Measurements from ENCODE around the gene MICALL1. TPM values are rescaled to one million over a fixed set of nuclear protein-coding genes. Genes with fewer than 3 reads are reported as not detected.
A peak's percentile ranks its signal among the peaks of the same experiment; 100 is the strongest.
"Not testable (repeated sequence)": the region's sequence is repeated elsewhere in the genome, so short reads cannot be mapped to it uniquely, and the experiment has no call there.

Gene MICALL1
- total and polyA plus RNA-seq, 2 of the 4 experiments (the other 2 are of a cell fraction) = 12.4 to 22.3 TPM

GRCh38 chr22:37951305-37951704 is 45.2 kb downstream of the MICALL1 start:
- no peak overlapping the region for H2BK120ac ChIP-seq (ENCODE audit: low read depth, low read length)
- TF ChIP-seq POLR2A (IDR thresholded peaks at IDR 0.05; ENCODE audit: low read depth, low read length) = no peak
- TF ChIP-seq CTCF (conservative IDR thresholded peaks at IDR 0.05; ENCODE audit: low read depth, low read length) = 0 out of 2 replicates have a peak, but pooled peaks have one; percentile 5
- POLR2A ChIA-PET (ENCODE audit: unreplicated experiment) = no interaction called here

DNA sequence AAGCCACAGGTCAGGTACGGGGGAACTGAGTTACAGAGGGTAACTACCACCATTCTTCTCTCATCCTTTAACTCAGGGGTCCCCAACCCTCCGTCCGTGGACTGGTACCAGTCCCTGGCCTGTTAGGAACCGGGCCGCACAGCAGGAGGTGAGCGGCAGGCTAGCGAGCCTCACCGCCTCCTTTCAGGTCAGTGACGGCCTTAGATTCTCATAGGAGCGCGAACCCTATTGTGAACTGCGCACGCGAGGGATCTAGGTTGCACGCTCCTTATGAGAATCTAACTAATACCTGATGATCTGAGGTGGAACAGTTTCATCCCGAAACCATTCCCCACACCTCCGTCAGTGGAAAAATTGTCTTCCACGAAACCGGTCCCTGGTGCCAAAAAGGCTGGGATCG is 46.5 kb downstream of the MICALL1 start:
- Histone ChIP-seq H2AK9ac (replicated peaks; ENCODE audit: low read depth, low read length, poor library complexity) (peak overlapping the region; percentile 98), H4K5ac (ENCODE audit: low read depth, low read length) (0 out of 2 replicates have a peak overlapping the region, but pooled peaks have one; percentile 1), H3K79me1 (ENCODE audit: low read depth in 1 of 2, low read length in 2 of 2) (peaks cover 16 to 27% of the 10 kb centered on the region in 2 experiments), H3K9ac (ENCODE audit: low read depth, low read length) (peak overlapping the region; percentile 37), H2AFZ (replicated peaks; ENCODE audit: low read length, poor library complexity) (peak overlapping the region; percentile 100), H3K23ac (ENCODE audit: low read depth, low read length) (peak overlapping the region; percentile 80), H3K4ac (ENCODE audit: low read depth, low read length) (peak overlapping the region; percentile 53; the same call in 1 of the 2 replicates), H3K4me3 (ENCODE audit: insufficient read depth, low read depth, low read length) (peak overlapping the region; percentile 80), H3K14ac (replicated peaks; ENCODE audit: low read depth, low read length) (peak overlapping the region; percentile 23; the same call in 1 of the 2 replicates), H2AK5ac (ENCODE audit: low read depth, low read length) (0 out of 2 replicates have a peak overlapping the region, but pooled peaks have one; percentile 2), H4K8ac (ENCODE audit: low read depth in 2 of 2, low read length in 2 of 2) (peak overlapping the region; percentile 44 to 67; a peak in 2 of 4 replicates), H3K4me2 (ENCODE audit: low read depth, low read length) (peak overlapping the region; percentile 78), H3K36me3 (ENCODE audit: control insufficient read depth, insufficient read depth, low read length) (peaks cover 11% of the 10 kb centered on the region)
- H2BK5ac ChIP-seq (ENCODE audit: low read depth, low read length, poor library complexity, severe bottlenecking); in situ Hi-C loops (cut with MboI; ENCODE audit: low sequenced_read_pairs); H4K20me1 ChIP-seq (ENCODE audit: insufficient read depth, low read length); H2BK20ac ChIP-seq (ENCODE audit: low read depth, low read length); H4K91ac ChIP-seq (ENCODE audit: insufficient read depth, low read depth, low read length); H3K9me1 ChIP-seq (ENCODE audit: insufficient read depth, low read length); H2BK120ac ChIP-seq (ENCODE audit: low read depth, low read length); DNase-seq; ATAC-seq (ENCODE audit: low read depth); intact Hi-C loops (cut with micrococcal nuclease); H3K56ac ChIP-seq (ENCODE audit: extremely low read depth, insufficient read depth, low read length); H3K27me3 ChIP-seq (ENCODE audit: control insufficient read depth, insufficient read depth, low read length); CTCF ChIA-PET; H3K9me3 ChIP-seq (ENCODE audit: control insufficient read depth, insufficient read depth, low read length); BruUV-seq (replicated peaks); dilution Hi-C loops (cut with HindIII; ENCODE audit: low sequenced_read_pairs, unreplicated experiment); H2BK15ac ChIP-seq (ENCODE audit: low read depth, low read length); H3K18ac ChIP-seq (ENCODE audit: low read depth, low read length); H3K4me1 ChIP-seq (ENCODE audit: control insufficient read depth, insufficient read depth, low read length); H3K27ac ChIP-seq (ENCODE audit: insufficient read depth, low read length); POLR2A ChIA-PET (ENCODE audit: unreplicated experiment): not testable (repeated sequence)
- no CpG with 5 or more reads among the region's 20 CpGs for WGBS, 2 experiments (ENCODE audit: extremely low coverage in 2 of 2, insufficient read length in 1 of 2)

More at GRCh38 chr22:37951305-37951704, 45.2 kb downstream of the MICALL1 start:
- 42% methylated on average over 2 of the region's 8 CpGs; no CpG with 5 or more reads in 1 of the 2 experiments for WGBS, 2 experiments (ENCODE audit: extremely low coverage in 2 of 2, insufficient read length in 1 of 2)
- H3K23ac ChIP-seq (ENCODE audit: low read depth, low read length) = no peak overlapping the region
- no peaks in the 10 kb centered on the region for H3K9me3 ChIP-seq (ENCODE audit: control insufficient read depth, insufficient read depth, low read length)
- H3K4ac ChIP-seq (ENCODE audit: low read depth, low read length) = no peak overlapping the region
- dilution Hi-C loops (cut with HindIII; ENCODE audit: low sequenced_read_pairs, unreplicated experiment) = no loop called here
- H3K27me3 ChIP-seq (ENCODE audit: control insufficient read depth, insufficient read depth, low read length) = no peaks in the 10 kb centered on the region
- peaks cover 3% of the 10 kb centered on the region for H3K9me1 ChIP-seq (ENCODE audit: insufficient read depth, low read length)
- ATAC-seq (ENCODE audit: low read depth) = no peak
- H3K9ac ChIP-seq (ENCODE audit: low read depth, low read length) = no peak overlapping the region
- H2BK20ac ChIP-seq (ENCODE audit: low read depth, low read length) = no peak overlapping the region
- H3K4me1 ChIP-seq (ENCODE audit: control insufficient read depth, insufficient read depth, low read length) = peaks cover 5% of the 10 kb centered on the region
- no peak overlapping the region for H2AK5ac ChIP-seq (ENCODE audit: low read depth, low read length)
- no peak overlapping the region for H2AK9ac ChIP-seq (replicated peaks; ENCODE audit: low read depth, low read length, poor library complexity)
- no peak overlapping the region for H3K56ac ChIP-seq (ENCODE audit: extremely low read depth, insufficient read depth, low read length)
- no peaks in the 10 kb centered on the region for H4K20me1 ChIP-seq (ENCODE audit: insufficient read depth, low read length)
- CTCF ChIA-PET = no interaction called here
- H3K36me3 ChIP-seq (ENCODE audit: control insufficient read depth, insufficient read depth, low read length) = no peaks in the 10 kb centered on the region
- in situ Hi-C loops (cut with MboI; ENCODE audit: low sequenced_read_pairs) = no loop called here
- H3K4me2 ChIP-seq (ENCODE audit: low read depth, low read length) = no peak overlapping the region
- intact Hi-C loops (cut with micrococcal nuclease) = no loop called here
- peak; percentile 32 for DNase-seq
- H4K8ac ChIP-seq (ENCODE audit: low read depth in 2 of 2, low read length in 2 of 2) = no peak overlapping the region
- H4K5ac ChIP-seq (ENCODE audit: low read depth, low read length) = no peak overlapping the region
- no TSS peak for BruUV-seq (replicated peaks)
- no peak overlapping the region for H3K4me3 ChIP-seq (ENCODE audit: insufficient read depth, low read depth, low read length)
- H3K79me1 ChIP-seq (ENCODE audit: low read depth in 1 of 2, low read length in 2 of 2) = peaks cover 5 to 15% of the 10 kb centered on the region in 2 experiments; a peak in 3 of 4 replicates
- H2BK15ac ChIP-seq (ENCODE audit: low read depth, low read length) = no peak overlapping the region
- H3K27ac ChIP-seq (ENCODE audit: insufficient read depth, low read length) = no peak overlapping the region
- no peak overlapping the region for H3K14ac ChIP-seq (replicated peaks; ENCODE audit: low read depth, low read length)
- no peak overlapping the region for H4K91ac ChIP-seq (ENCODE audit: insufficient read depth, low read depth, low read length)
- no peak overlapping the region for H3K18ac ChIP-seq (ENCODE audit: low read depth, low read length)
- H2AFZ ChIP-seq (replicated peaks; ENCODE audit: low read length, poor library complexity) = no peak overlapping the region
- H2BK5ac ChIP-seq (ENCODE audit: low read depth, low read length, poor library complexity, severe bottlenecking) = no peak overlapping the region
